NCI-H2196 (cell line): ENCODE data around the gene ZNF433.
"Not testable (repeated sequence)": the region's sequence is repeated elsewhere in the genome, so short reads cannot be mapped to it uniquely, and the experiment has no call there.

Experiments
- DNase-seq: peaks from one replicate; lab custom pipeline; 2025; ENCODE audit not compliant: unreplicated experiment; lab: John Stamatoyannopoulos, UW

Gene ZNF433

DNA sequence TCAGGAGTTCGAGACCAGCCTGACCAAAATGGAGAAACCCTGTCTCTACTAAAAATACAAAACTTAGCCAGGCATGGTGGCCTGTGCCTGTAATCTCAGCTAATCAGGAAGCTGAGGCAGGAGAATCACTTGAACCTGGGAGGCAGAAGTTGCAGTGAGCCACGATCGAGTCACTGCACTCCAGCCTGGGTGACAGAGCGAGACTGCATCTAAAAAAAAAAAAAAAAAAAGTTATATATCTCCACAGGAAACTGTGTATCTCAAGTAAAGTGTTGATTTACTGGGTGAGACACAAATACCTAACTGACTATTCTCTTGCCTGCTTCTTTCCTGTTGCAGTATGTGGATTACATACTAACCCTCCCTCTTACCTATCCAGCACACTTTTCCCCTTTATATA is 43.6 kb downstream of the ZNF433 start:
- not testable (repeated sequence) for DNase-seq

DNA sequence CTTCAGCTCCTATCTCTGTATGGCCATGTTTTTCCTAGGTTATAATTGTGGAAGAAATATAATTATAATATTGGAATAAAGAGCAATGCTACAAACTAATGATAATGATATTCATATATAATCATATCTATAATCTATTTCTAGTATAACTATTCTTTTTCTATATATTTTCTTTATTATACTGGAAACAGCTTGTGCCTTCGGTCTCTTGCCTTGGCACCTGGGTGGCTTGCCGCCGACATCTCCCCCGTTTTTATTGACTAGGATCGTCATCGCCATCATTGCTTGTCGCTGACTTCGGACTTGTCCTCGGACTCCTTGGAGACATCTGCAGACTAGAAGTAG is 46.4 kb downstream of the ZNF433 start:
- DNase-seq: no peak

DNA sequence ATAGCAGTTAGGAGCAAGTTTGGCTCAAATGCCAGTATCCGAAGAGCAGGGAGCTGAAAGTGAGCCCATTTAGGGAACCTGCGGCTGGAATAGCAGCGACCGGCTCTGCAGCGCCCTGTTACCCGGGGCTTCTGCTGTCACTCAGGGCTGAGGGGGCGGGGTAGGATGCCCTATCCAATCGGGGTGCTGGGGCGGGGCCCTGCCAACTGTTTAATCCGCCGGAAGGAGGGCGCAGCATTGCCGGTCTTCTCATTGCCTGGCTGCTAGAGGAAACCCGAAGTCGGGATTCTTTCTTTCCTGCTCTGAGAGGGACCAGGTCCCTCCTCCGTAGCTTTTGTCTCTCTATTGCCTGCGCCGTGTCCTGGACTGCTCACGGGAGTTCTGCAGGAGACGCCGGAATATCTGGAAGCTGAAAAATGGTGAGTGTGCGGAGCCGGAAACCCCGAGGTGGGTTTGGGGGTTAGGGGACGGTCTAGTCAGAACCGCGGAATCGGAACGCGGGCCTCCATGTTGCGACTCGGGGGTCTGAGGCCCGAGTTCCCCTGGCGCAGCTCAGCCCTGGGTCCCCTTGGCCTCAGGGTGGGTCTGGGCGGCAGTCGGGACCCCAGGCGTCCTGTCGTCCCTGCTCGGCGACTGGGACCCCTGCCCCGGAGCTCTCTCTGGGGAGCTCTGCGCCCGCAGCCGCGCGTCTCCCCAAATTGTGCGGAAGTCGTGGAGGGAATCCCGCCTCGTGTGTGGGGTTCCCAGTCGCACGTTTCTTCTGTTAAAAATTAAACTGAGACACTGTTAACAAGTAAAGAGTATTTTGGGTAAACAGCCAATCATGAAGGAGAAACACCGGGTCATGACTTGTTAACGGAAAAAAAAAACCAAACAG is 47.8 kb downstream of the ZNF433 start:
- DNase-seq: peak; percentile 93

DNA sequence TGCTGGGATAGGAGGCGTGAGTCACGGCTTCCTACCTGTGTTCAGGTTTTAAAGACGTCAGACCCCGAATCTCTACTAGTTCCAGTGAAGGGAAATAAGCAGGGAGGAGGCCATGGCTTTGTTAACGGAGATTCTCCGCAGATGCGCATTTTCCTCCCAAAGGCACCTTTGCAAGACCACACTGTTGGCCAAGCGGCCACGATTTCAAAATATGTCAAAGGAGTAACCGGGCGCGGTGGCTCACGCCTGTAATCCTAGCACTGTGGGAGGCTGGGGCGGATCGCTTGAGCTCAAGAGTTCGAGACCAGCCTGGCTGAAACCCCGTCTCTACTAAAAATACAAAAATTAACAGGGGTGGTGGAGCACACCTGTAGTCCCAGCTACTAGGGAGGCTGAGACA is 48.7 kb downstream of the ZNF433 start:
- no peak for DNase-seq

DNA sequence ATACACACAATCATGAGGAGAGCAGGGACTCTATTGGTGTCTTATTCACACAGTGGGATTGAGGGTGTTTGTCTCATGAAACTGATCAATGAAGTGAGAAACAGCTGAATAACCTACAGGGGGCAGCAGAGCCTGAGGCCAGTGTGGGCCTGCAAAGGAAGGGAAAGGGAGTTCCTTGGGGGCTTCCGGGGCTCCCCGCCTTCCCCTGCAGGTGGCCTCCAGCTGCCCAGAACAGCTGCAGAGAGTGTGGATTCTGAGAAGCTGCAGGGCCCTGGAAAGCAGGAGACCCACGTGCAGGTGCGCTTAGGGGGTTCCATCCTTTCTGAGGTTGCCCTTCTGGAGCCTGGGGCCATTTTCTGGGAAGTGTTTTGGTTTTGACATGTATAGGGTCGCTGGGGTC is 50.5 kb downstream of the ZNF433 start:
- no peak for DNase-seq

DNA sequence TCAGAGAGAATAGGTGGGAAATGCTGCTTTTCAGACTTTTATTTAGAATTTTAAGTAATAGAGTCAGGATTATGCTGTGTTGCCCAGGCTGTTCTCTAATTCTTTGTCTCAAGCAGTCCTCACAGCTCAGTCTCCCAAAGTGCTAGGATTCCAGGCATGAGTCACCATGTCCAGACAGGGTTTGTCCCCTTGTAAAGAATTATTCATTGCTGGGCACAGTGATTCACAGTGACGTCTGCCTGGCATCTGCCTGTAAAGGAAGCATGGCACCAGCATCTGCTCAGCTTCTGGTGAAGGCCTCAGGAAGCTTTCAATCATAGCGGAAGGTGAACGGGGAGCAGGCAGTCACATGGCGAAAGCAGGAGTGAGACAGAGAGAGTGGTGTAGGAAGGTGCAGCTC is 53.0 kb downstream of the ZNF433 start:
- no peak for DNase-seq

DNA sequence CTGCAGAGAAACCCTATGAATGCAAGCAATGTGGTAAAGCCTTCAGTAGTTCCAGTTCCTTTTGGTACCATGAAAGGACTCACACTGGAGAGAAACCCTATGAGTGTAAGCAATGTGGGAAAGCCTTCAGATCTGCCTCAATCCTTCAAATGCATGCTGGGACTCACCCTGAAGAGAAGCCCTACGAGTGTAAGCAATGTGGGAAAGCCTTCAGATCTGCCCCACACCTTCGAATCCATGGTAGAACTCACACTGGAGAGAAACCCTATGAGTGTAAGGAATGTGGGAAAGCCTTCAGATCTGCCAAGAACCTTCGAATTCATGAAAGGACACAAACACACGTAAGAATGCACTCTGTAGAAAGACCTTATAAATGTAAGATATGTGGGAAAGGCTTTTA is 56.0 kb downstream of the ZNF433 start:
- no peak for DNase-seq

DNA sequence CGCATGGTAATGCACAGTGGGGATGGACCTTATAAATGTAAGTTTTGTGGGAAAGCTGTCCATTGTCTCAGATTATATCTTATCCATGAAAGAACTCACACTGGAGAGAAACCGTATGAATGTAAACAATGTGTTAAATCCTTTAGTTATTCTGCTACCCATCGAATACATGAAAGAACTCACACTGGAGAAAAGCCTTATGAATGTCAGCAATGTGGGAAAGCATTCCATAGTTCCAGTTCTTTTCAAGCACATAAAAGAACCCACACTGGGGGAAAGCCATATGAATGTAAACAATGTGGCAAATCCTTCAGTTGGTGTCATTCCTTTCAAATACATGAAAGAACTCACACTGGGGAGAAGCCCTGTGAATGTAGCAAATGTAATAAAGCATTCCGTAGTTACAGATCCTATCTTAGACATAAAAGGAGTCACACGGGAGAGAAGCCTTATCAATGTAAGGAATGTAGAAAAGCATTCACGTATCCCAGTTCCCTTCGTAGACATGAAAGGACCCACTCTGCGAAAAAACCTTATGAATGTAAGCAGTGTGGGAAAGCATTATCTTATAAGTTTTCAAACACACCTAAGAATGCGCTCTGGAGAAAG is 56.9 kb downstream of the ZNF433 start:
- no peak for DNase-seq

DNA sequence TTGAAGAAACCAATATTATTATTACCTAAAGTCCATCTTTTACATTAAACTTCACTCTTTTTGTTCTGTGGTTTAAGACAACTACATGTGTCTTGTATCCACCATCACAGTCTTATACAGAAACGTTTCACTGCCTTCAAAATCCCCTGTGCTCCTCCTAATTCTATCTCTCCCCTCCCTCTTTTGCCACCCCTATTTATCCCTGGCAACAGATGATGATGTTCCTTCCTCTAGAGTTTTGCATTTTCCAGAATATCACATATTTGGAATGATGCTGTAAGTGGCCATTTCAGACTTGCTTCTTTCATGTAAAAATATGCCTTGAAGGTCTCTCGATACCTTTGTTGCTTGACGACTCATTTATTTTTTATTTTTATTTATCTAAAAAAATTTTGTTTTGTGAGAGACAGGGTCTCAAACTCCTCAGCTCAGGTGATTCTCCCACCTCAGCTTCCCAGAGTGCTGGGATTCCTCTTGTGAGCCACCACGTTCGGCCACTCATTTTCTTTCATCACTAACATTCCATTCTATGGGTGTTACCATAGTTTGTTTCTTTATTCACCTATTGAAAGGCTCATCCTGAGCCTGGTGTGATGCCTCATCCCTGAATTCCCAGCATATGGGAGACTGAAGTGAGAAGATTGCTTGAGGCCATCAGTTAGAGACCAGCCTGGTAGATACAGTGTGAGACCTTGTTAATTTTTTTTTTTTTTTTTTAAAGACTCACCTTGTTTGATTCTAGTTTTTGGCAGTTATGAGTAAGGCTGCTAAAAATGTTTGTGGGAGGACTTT is 62.3 kb downstream of the ZNF433 start:
- DNase-seq: no peak

DNA sequence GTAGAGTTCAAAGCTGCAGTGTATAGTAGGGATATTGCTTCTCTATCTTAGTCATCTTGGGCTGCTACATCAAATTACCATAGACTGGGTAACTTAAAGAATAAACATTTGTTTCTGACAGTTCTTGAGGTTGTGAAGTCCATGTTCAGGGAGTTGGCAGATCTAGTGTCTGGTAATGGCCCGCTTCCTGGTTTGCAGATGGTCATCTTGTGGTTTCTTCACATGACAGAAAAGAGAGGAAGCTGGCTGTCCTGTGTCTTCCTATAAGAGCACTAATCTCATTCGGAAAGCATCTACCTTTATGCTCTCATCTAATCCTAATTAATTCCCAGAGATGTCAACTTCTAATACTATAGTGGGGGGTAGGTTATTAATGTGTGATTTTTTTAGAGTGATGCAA is 64.4 kb downstream of the ZNF433 start:
- no peak for DNase-seq

DNA sequence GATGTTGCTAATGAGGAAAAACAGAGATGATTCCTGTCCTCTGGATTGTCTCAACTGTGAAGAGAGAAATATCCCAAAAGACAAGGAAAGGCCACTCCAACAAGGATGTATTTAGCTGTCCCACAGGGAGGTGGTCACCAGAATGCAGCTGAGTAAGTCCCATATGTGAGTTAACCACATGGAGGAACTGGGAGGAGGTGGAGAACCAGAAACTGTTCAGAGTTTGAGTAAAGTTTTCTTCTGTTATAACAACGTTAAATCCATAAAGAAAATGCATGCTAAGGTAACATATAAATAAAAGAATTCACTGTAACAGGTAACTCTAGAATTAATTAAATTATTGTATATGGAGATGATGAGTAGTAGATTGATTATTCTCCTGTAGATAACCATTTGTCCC is 65.3 kb downstream of the ZNF433 start:
- no peak for DNase-seq

DNA sequence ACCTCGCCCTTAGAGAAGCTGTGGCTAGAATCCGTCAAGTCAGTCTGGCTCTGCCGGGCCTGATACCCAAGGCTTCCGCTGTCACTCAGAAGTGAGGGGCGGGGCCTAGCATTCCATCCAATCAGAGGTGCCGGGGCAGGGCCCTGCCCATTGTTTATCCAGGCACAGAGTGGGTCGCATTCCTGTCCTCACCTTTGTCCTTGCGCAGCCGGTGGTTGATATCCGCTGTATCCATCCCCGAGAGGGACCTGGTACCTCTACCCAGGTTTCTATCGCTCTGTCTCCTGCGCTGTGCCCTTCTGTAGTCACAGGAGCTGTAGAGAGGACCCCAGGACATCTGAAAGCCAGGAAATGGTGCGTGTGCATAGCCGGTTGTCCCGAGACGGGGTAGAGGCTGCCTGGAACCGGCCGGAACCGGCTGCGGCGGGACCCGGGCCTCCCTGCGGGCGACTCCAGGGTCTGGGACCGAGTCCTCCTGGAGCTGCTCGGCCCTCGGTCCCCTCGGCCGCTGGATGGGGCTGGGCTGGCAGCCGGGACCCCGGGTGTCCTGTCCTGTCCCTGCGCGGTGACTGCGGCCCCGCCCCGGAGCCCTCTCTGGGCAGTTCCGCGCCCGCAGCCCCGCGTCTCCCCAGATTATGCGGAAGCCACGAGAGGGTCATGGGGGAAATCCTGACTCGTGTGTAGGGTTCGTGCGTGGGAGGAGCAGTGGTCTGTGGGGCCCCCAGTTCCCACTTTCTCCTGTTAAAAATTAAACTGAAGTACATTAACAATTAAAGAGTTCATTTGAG is 70.4 kb downstream of the ZNF433 start, which contains the start of gene ZNF763:
Gene ZNF763, plus strand, starts transcription at position 183 of the 788 bp plus-strand sequence. Its CDS starts 169 bp downstream, at position 352.
- DNase-seq: peak; percentile 77
